HG02852 (cell line): Measurements from ENCODE around the gene FBXW7.

Experiments
- ATAC-seq: cut with Tn5 transposase; IDR thresholded peaks from one replicate; pipeline ENCODE4 v1.9.1; 2021; ENCODE audit warnings: mild to moderate bottlenecking, moderate library complexity; ENCODE audit not compliant: unreplicated experiment

The FBXW7 gene

GRCh38 chr4:152296386-152296785, 239.5 kb downstream of the FBXW7 start:
- ATAC-seq: no peak

DNA sequence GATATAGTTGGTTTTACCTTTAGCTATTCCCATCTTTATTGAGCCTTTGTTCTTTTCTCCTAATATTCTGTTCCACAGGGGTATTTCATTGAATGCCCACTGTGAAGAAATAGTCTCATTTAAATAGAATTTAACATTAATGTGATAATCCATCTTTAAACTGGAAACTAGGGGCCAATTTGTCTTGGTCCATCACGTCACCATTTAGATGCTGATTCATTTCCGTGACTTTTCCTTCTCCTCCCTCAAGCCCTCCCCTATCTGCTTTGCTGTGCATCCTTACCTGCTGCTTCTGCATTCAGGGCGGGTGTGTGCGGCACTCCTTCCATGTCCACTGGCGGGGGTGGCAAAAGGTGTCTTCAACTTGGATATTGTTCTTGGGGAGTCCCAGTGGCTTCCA, 241.1 kb downstream of the FBXW7 start:
- ATAC-seq: no peak

- no peak for ATAC-seq
Observed at GRCh38 chr4:152294331-152294730, 241.6 kb downstream of the FBXW7 start.

DNA sequence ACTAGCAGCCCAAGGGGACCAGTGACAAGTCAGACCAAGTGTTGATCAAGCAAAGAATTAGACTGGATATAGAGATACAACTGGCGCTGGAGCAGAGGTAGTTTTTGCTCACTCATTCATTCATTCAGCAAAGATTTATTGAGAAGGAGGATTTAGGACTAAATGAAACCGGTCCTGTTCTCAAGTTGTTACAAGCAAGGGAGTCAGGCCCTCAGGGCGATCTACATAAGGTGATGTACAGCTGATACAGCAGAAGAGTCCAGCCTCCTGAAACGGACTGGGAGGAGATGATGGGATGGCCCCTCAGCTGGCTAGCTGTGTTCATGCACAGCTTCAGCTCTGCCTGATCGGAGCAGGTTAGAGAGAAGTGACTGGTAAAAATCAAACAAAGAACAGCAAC, 242.4 kb downstream of the FBXW7 start:
- no peak for ATAC-seq

- ATAC-seq: no peak
Observed at GRCh38 chr4:152290366-152290921, 245.4 kb downstream of the FBXW7 start.

GRCh38 chr4:152289941-152290340, 246.0 kb downstream of the FBXW7 start:
- ATAC-seq: no peak

DNA sequence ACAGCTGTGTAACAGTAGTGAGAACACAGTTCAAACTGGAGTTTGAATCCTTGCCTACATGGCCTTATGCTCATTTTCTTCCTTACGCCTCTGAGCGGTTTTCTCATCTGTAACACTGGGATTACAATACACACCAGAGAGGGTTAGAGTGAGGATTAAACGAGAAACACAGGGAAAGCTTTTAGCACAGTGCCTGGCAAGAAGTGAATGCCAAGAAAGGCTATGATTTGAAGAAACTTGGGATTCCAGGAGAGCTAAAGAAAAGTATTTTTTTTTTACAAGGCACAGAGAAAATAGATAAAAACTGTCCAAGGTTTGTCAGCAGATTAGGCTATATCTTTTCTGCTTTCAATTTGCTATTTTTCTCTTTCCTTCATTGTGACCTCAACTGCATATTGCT, 246.4 kb downstream of the FBXW7 start:
- no peak for ATAC-seq

GRCh38 chr4:152283801-152284470, 252.0 kb downstream of the FBXW7 start:
- no peak for ATAC-seq

GRCh38 chr4:152281822-152282221, 254.1 kb downstream of the FBXW7 start:
- ATAC-seq: no peak

GRCh38 chr4:152281211-152281610, 254.7 kb downstream of the FBXW7 start:
- ATAC-seq: no peak

GRCh38 chr4:152279234-152279566, 256.7 kb downstream of the FBXW7 start:
- ATAC-seq: no peak

DNA sequence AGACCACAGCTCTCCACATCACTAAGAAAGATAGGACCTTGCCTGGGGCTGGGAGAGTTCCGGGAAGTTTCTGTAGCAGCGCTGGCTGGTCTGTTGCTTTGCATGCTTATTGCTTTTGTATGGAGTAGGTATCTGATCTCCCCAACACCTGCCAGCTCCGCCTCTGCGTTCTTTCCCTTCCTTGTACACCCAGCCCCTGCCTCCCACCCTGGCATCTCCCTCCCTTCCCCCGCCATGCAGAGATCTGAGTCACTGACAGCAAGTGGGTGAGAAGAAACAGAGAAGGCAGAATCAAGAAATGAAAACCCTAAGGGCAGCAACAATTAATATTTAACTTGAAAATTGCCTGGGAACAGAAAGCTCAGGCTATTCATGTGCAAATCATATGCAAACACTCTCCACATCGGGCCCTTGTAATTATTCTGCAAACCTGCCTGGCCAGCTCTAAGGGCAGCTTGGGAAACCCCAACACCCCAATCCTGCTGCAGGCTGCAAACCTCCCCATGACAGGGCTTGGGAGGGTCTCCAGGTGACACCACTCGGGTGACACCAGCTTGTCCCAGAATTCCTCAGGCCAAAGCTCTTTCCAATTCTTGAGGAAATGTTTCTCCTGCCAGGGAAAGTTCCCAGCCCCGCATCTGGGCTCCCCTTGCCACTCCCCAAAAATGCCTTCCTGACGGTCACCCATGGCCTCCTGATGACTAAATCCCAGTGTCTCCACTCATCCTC, 257.2 kb downstream of the FBXW7 start:
- ATAC-seq: peak; percentile 59

DNA sequence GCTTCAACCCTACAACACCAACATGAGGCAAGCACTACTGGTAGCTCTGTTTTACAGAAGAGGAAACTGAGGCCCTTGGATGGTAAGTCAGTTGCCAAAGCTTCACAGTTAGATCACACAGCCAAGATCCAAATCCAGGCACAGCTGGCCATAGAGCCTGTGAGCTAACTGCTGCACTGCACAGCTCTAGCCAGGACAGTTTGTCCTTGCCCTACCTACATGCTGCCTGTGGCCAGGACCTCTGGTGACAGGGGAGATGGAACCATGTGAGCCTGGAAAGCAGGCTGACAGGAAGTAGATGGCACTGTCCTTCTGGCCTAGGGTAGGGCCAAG, 257.8 kb downstream of the FBXW7 start:
- ATAC-seq: peak; percentile 24

- no peak for ATAC-seq
Observed at GRCh38 chr4:152277333-152277732, 258.6 kb downstream of the FBXW7 start.

- no peak for ATAC-seq
Observed at GRCh38 chr4:152273343-152273742, 262.5 kb downstream of the FBXW7 start.
